KMS-11 (cell line): Measurements from ENCODE around the gene ELFN2.

Experiments
- H2AFZ ChIP-seq: fragments of 200-600 bp; sonication (generic); 2 replicates; pipeline ENCODE4 v1.6.1; 2016; ENCODE audit warnings: antibody characterized with exemption, mixed run types, low read depth
- H3K27ac ChIP-seq: fragments of 200-600 bp; sonication (generic); 2 replicates; pipeline ENCODE4 v1.6.1; 2016; ENCODE audit warnings: mild to moderate bottlenecking, mixed run types
- H3K27me3 ChIP-seq: fragments of 200-600 bp; sonication (generic); 2 replicates; pipeline ENCODE4 v1.6.1; 2017; ENCODE audit warnings: mild to moderate bottlenecking, low read depth, mixed run types, moderate library complexity; ENCODE audit not compliant: insufficient read depth
- H3K36me3 ChIP-seq: fragments of 200-600 bp; sonication (generic); 2 replicates; pipeline ENCODE4 v1.6.1; 2017; ENCODE audit warnings: mild to moderate bottlenecking, mixed run types; ENCODE audit not compliant: insufficient read depth
- H3K4me1 ChIP-seq: fragments of 200-600 bp; sonication (generic); 2 replicates; pipeline ENCODE4 v1.6.1; 2016; ENCODE audit warnings: mild to moderate bottlenecking, low read depth, mixed run types; ENCODE audit not compliant: poor library complexity, severe bottlenecking
- H3K4me2 ChIP-seq: fragments of 200-600 bp; sonication (generic); 2 replicates; pipeline ENCODE4 v1.7.0; 2016; ENCODE audit warnings: mild to moderate bottlenecking, mixed run types
- H3K4me3 ChIP-seq: fragments of 200-600 bp; sonication (generic); IDR thresholded peaks from 2 replicates; pipeline ENCODE4 v1.6.1; 2017; ENCODE audit warnings: low read depth, low read length, mixed read lengths; ENCODE audit not compliant: insufficient read depth
- H3K79me2 ChIP-seq: fragments of 200-600 bp; sonication (generic); 2 replicates; pipeline ENCODE4 v1.6.1; 2016; ENCODE audit warnings: low read depth, mixed run types; ENCODE audit not compliant: insufficient read depth
- H3K9ac ChIP-seq: fragments of 200-600 bp; sonication (generic); 2 replicates; pipeline ENCODE4 v1.6.1; 2016; ENCODE audit warnings: mild to moderate bottlenecking, mixed run types
- H4K20me1 ChIP-seq: fragments of 200-600 bp; sonication (generic); 2 replicates; pipeline ENCODE4 v1.6.1; 2016; ENCODE audit warnings: mild to moderate bottlenecking, mixed run types; ENCODE audit not compliant: insufficient read depth
- TF ChIP-seq, protein P1 (sequence below): fragments of 200-600 bp; sonication (generic); conservative IDR thresholded peaks from 2 replicates; pipeline ENCODE4 v1.6.1; 2017; ENCODE audit warnings: low read depth, mild to moderate bottlenecking, antibody characterized with exemption, low read length, moderate library complexity, mixed read lengths

The ELFN2 gene

DNA sequence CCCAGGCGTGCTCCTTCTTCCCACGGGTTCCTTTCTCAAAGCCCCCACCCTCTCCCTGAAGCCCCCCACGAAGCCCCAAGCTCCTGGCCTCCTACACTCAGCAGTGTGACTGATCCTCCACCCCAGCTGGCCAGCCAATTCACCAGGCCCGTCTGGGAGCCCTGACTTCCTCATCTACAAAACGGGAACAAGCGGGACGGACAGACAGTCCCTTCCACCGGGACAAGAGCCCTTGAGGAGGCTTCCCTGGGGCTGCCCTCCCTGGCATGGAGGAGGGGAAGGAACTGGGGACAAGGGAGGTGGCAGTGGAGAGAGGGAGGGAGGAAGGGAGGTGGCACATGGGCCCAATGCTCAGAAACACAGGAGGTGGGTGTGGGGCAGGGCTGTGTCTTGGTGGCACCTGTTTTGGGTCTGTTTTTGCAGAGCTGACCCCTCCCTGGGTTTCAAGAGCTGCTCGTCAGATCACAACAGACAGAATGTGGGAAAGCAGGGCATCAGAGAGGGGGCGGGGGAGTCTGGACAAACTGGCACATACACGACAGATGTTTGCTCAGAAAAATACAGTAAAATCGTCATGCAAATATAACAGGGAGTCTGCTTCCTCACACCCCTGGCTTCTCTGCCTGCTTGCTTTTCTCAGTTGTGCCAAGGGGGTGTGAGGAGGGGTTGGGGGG is 56.8 kb downstream of the ELFN2 start:
- Histone ChIP-seq H3K36me3 (no peaks in the 10 kb centered on the region), H2AFZ (peak overlapping the region; percentile 61; the same call in 1 of the 2 replicates), H3K27ac (no peak overlapping the region), H4K20me1 (no peaks in the 10 kb centered on the region), H3K4me3 (no peak overlapping the region), H3K4me2 (no peak overlapping the region), H3K27me3 (no peaks in the 10 kb centered on the region; the same call in 1 of the 2 replicates), H3K9ac (no peak overlapping the region), H3K79me2 (no peaks in the 10 kb centered on the region), H3K4me1 (peaks cover 13% of the 10 kb centered on the region)
- TF ChIP-seq, protein P1, sequence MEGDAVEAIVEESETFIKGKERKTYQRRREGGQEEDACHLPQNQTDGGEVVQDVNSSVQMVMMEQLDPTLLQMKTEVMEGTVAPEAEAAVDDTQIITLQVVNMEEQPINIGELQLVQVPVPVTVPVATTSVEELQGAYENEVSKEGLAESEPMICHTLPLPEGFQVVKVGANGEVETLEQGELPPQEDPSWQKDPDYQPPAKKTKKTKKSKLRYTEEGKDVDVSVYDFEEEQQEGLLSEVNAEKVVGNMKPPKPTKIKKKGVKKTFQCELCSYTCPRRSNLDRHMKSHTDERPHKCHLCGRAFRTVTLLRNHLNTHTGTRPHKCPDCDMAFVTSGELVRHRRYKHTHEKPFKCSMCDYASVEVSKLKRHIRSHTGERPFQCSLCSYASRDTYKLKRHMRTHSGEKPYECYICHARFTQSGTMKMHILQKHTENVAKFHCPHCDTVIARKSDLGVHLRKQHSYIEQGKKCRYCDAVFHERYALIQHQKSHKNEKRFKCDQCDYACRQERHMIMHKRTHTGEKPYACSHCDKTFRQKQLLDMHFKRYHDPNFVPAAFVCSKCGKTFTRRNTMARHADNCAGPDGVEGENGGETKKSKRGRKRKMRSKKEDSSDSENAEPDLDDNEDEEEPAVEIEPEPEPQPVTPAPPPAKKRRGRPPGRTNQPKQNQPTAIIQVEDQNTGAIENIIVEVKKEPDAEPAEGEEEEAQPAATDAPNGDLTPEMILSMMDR = no peak

DNA sequence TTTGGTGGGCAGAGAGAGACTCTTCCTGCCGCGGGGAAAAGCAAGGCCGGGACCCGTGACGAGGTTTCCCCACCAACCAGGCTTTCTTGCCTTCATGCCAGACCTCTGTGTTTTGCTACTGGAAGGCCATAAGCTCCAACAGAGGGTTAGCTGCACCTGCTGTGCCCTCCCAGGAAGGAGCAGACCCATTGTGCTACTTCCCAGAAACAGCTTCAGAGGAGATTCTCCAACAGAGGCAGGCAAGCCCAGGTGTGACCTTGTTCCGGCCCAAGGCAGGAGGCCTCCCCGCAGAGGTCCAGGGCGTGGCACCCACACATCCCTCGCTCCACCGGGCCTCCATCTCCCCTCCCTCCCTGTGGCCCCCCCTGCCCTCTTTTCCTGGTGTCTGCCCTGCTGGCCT is 57.8 kb downstream of the ELFN2 start:
- H2AFZ ChIP-seq = no peak overlapping the region
- H3K4me3 ChIP-seq = no peak overlapping the region
- no peak overlapping the region for H3K9ac ChIP-seq
- no peaks in the 10 kb centered on the region for H4K20me1 ChIP-seq
- H3K4me1 ChIP-seq = peaks cover 13% of the 10 kb centered on the region
- TF ChIP-seq, protein P1 = no peak
- H3K4me2 ChIP-seq = no peak overlapping the region
- H3K36me3 ChIP-seq = no peaks in the 10 kb centered on the region
- no peak overlapping the region for H3K27ac ChIP-seq
- peaks cover 3% of the 10 kb centered on the region; the same call in 1 of the 2 replicates for H3K27me3 ChIP-seq
- no peaks in the 10 kb centered on the region for H3K79me2 ChIP-seq

DNA sequence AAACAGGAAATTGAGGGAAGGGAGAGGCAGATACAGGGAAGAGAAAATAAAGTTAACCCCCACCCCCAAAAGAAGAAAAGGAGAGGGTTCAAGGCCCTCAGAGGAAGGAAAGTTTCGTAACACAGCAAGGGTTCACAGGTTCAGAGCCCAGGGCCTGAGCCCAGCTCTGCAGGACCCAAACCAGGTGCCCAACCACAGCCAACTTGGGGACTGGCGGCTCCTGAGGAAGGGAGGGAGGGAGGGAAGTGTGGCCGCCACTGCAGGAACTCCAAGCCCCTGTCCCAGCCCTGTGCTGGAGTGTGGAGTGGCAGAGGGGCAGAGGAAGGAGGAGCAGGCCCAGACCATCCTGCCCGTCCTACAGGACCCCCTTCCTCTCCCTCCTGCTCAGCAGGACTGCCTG is 59.2 kb downstream of the ELFN2 start:
- H4K20me1 ChIP-seq = no peaks in the 10 kb centered on the region
- H3K4me2 ChIP-seq = no peak overlapping the region
- H3K4me3 ChIP-seq = no peak overlapping the region
- no peak overlapping the region for H3K9ac ChIP-seq
- peaks cover 10% of the 10 kb centered on the region; the same call in 1 of the 2 replicates for H3K27me3 ChIP-seq
- H3K79me2 ChIP-seq = no peaks in the 10 kb centered on the region
- no peaks in the 10 kb centered on the region for H3K36me3 ChIP-seq
- H3K4me1 ChIP-seq = peaks cover 13% of the 10 kb centered on the region
- H2AFZ ChIP-seq = no peak overlapping the region
- TF ChIP-seq, protein P1 = no peak
- H3K27ac ChIP-seq = no peak overlapping the region

DNA sequence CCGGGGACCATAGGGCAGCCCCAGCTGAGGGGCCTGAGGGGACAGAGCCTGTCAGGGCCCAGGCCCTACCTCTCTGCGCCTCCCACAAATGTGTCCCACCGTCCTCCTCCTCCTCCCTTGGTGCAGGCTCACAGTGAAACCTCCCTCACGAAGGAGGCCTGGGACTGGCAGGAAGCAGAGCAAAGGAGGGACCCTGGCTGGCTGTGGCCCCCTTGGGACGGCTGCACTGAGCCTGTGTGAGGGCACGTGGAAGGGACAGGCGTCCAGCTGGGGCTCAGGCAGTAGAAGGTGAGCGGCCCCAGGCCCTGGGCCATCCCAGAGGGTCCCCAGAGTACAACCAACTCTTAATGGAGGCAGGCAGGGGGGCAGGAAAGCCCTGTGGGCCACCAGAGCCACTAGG is 60.7 kb downstream of the ELFN2 start:
- Histone ChIP-seq H3K4me2 (no peak overlapping the region), H2AFZ (no peak overlapping the region), H3K27ac (no peak overlapping the region), H3K79me2 (no peaks in the 10 kb centered on the region), H3K9ac (no peak overlapping the region), H3K4me3 (no peak overlapping the region), H3K27me3 (peaks cover 10% of the 10 kb centered on the region; the same call in 1 of the 2 replicates), H3K4me1 (peaks cover 13% of the 10 kb centered on the region), H3K36me3 (no peaks in the 10 kb centered on the region), H4K20me1 (no peaks in the 10 kb centered on the region)
- TF ChIP-seq, protein P1 = no peak
